Hypothalamus (tissue), 51 donors: ENCODE data around the gene NOTCH4.
"Not testable (repeated sequence)": the region's sequence is repeated elsewhere in the genome, so short reads cannot be mapped to it uniquely, and the experiment has no call there.

ENCODE experiments used
- DNase-seq, 51 donors: peaks; one replicate each; lab custom pipeline; 2025; lab: John Stamatoyannopoulos, UW

NOTCH4 gene

GRCh38 chr6:32220021-32220420, 3.8 kb downstream of the NOTCH4 start:
- DNase-seq = no peak

- DNase-seq = no peak
These were observed 5.7 kb downstream of the NOTCH4 start for GRCh38 chr6:32218167-32218566.

GRCh38 chr6:32216998-32217397, 6.9 kb downstream of the NOTCH4 start:
- DNase-seq = no peak

DNA sequence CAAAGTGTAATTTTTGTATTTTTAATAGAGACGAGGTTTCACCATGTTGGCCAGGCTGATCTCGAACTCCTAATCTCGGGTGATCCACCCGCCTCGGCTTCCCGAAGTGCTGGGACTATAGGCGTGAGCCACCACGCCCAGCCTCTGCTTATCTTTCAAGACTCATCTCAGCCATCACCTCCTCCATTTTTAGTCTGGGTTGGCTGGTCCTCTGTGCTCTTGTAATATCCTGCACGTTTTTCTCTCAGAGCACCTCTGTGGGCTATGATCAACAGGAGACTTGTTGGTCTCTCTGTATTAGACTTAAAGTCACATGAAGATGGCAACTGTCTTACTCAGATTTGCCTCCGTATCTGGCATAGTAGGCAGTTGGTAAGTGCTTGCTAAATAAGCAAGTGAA, 7.6 kb downstream of the NOTCH4 start:
- DNase-seq = no peak

GRCh38 chr6:32215617-32216016, 8.2 kb downstream of the NOTCH4 start:
- no peak for DNase-seq

- DNase-seq = no peak
These were observed 9.7 kb downstream of the NOTCH4 start for GRCh38 chr6:32214126-32214525.

GRCh38 chr6:32213649-32214048, 10.2 kb downstream of the NOTCH4 start:
- no peak for DNase-seq

- DNase-seq = no peak
These were observed 11.6 kb downstream of the NOTCH4 start for GRCh38 chr6:32212076-32212760.

- not testable (repeated sequence) for DNase-seq
These were observed 12.4 kb downstream of the NOTCH4 start for GRCh38 chr6:32211432-32211831.

GRCh38 chr6:32210191-32210601, 13.7 kb downstream of the NOTCH4 start:
- no peak for DNase-seq

DNA sequence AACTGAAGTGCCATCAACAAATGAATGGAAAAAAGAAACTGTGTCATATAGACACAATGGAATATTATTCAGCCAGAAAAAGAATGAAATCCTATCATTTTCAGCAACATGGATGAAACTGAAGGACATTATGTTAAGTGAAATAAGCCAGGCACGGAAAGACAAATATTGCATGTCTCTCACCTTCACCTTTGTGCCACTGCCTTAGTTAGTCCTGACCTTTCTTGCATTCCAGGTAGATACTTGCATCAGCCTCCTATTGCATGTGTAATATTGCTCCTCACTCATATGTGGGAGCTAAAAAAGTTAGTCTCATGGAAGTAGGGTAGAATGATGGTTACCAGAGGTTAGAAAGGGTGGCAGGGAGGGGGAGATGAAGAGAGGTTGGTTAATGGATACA, 14.9 kb downstream of the NOTCH4 start:
- DNase-seq = no peak

- no peak for DNase-seq
These were observed 19.6 kb downstream of the NOTCH4 start for GRCh38 chr6:32204268-32204715.

DNA sequence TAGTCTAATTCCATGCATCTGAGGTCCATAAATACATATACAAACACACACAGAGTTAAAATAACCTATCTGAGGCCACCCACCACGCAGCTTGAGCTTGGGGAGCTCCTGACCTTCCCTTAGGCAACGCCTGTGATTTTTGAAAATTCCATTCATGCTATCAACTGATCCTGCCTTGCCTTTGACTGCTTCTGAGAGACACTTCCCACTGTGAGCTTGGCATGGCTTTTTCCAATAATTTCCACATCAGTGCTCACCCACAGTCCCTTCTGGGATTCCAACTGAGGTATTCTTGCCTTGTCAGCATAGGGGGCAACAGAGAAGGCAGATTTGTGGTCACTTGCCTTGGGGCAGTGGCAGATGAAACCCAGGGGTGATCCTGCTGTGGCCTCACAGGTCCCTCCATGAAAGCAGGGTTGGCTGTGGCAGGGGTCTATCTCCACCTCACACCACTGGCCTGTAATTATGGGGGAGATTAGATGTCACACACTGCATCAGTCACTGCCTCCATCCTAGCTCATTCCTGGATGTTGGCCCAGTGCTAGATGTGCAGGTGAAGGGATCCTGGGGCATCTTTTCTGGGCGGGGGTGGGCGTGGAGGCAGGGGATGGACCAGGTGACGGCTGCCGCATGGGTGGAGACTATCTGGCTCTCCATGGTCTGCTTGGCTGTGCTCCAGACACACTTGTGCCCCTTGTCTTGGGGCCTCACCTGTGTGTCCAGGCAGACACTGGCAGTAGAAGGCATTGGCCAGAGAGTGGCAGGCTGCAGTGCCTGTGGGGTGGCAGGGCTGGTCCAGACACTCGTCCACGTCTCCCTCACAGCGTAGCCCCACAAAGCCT, 20.2 kb downstream of the NOTCH4 start:
- DNase-seq = no peak

GRCh38 chr6:32202186-32202585, 21.7 kb downstream of the NOTCH4 start:
- DNase-seq = no peak

- no peak for DNase-seq
These were observed 23.0 kb downstream of the NOTCH4 start for GRCh38 chr6:32200711-32201475.

DNA sequence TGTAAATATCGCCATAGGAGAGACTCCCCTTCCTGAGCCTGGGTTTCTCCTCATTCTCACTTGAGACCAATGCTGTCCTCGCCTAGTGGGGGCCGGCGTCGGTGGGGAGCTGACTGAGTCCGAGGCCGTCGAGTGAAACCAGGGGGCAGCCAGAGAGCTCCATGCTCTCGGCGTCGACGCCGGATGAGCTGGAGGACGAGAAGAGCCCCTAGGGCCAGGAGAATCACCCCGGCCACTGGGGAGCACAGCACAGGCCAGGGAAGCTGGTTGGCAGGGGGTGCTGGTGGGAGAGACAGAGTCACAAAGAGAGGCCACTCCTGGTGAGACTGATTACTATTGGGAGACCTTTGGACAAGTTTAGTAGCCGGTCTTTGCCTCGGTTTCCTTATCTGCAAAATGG, 25.0 kb downstream of the NOTCH4 start:
- DNase-seq = no peak

DNA sequence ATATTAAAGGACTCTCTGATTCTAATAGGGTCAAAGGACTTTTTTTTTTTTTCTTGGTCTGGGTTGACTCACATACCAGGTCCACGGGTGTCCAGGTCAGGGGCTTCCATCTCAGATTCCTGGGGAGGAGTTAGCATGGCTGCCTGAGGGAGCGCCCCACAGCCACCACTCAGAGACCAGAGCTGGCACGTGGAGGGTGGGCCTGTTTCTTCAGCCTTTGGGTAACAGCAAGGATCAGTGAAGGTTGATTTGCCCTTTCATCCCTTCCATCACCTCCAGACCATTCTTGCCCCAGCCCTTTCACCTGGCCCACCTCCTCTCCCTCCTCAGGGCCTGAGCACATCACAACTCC, 25.5 kb downstream of the NOTCH4 start:
- no peak for DNase-seq

DNA sequence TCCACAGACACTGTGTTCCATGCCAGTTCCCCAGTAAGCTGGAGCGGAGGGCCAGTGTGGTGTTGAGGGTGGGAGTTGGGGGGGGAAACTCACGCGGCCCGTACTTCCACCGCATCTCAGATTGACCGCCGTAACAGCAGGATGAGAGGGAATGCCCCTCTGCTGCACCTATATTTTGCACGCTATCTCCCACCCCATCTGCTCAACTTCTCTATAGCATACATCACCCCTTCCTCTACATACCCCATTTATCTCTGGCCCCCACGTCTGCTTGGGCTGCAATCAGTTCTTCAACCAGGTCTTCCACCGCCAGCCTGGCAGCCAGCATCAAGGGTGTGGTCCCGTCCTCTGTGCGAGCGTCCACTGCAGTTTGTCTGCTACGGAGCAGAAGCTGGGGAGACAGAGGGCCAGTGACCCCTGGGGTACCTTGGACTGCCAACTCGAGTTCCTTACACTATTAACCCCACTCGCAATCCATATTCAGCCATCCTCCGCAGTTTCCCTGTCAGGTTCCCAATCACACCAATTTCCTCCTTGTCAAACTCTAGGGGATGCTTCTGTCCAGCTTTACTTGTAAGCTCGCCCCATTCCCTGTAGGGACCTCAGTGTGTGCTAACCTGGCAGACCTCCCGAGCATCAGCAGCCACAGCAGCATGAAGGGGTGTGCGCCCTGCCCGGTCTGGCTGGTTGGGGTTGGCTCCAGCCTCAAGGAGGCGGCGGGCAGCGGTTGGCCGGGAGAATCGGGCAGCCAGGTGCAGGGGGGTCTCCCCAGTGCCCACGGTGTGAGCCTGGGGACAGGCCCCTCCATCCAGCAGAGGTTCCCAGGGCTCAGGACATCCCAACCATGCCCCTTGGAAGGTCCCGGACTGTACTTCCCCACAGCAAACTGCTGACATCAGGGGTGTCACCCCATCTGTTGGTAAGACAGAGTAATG, 26.9 kb downstream of the NOTCH4 start:
- peak in 28 of 51 donors; percentile 19 to 76 (median 55) for DNase-seq

- peak in 50 of 51 donors; percentile 57 to 98 (median 92) for DNase-seq
These were observed 27.8 kb downstream of the NOTCH4 start for GRCh38 chr6:32195902-32196681.

DNA sequence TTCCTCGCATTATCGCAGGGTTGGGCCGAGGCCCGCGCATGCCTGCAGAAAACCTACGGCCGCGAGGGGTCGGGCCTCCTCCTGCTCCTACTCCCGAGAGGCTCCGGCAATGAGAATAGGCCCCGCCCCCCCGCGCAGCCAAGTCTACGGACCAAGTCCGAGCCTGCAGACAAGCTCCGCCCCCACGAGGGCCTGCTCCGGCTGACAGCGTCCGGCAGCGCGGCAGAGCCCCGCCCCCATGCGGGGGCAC, 28.3 kb downstream of the NOTCH4 start:
- peak; percentile 86 to 100 (median 100) for DNase-seq
